ENCODE measurements around the gene MYO1G.

MYO1G gene

GRCh38 chr7:44918029-44918428 lies 60.8 kb downstream of the MYO1G start:
- DNase-seq: no peak
- Histone ChIP-seq H3K27me3 (ENCODE audit: insufficient read depth, low read length) (no peaks in the 10 kb centered on the region), H3K23ac (ENCODE audit: low read length) (no peak overlapping the region), H3K14ac (ENCODE audit: low read length) (no peak overlapping the region), H3K4ac (ENCODE audit: low read depth, low read length) (no peak overlapping the region), H4K91ac (ENCODE audit: low read depth, low read length) (no peak overlapping the region), H2AK5ac (ENCODE audit: low read length) (no peak overlapping the region), H3K36me3 (ENCODE audit: control insufficient read depth in 1 of 2, insufficient read depth in 2 of 2, low read length in 2 of 2) (no peaks in the 10 kb centered on the region), H3K4me2 (ENCODE audit: low read length) (no peak overlapping the region), H3K9me3 (ENCODE audit: insufficient read depth, low read depth, low read length) (peaks cover 2% of the 10 kb centered on the region), H3K79me2 (ENCODE audit: control insufficient read depth, insufficient read depth, low read length, poor library complexity) (no peaks in the 10 kb centered on the region), H4K8ac (ENCODE audit: low read depth, low read length) (no peak overlapping the region), H2AFZ (ENCODE audit: insufficient read depth, low read length, poor library complexity) (no peak overlapping the region), H3K27ac (ENCODE audit: low read depth, low read length) (no peak overlapping the region), H4K12ac (ENCODE audit: low read depth, low read length) (no peak overlapping the region), H2BK120ac (ENCODE audit: insufficient read depth, low read length, poor library complexity) (no peak overlapping the region), H3K4me3 (ENCODE audit: low read depth, low read length) (no peak overlapping the region), H3K79me1 (ENCODE audit: low read length) (no peaks in the 10 kb centered on the region), H3K4me1 (ENCODE audit: control insufficient read depth in 1 of 2, insufficient read depth in 2 of 2, low read length in 2 of 2) (no peaks in the 10 kb centered on the region), H2BK5ac (ENCODE audit: low read depth, low read length, poor library complexity) (no peak overlapping the region), H3K18ac (ENCODE audit: low read length) (no peak overlapping the region), H3K9ac (ENCODE audit: low read length) (no peak overlapping the region), H2BK12ac (ENCODE audit: low read length) (no peak overlapping the region)

GRCh38 chr7:44917465-44917864 lies 61.4 kb downstream of the MYO1G start:
- Histone ChIP-seq H3K4me1 (ENCODE audit: control insufficient read depth in 1 of 2, insufficient read depth in 2 of 2, low read length in 2 of 2) (no peaks in the 10 kb centered on the region), H2AK5ac (ENCODE audit: low read length) (no peak overlapping the region), H4K91ac (ENCODE audit: low read depth, low read length) (no peak overlapping the region), H4K12ac (ENCODE audit: low read depth, low read length) (no peak overlapping the region), H3K79me1 (ENCODE audit: low read length) (no peaks in the 10 kb centered on the region), H3K14ac (ENCODE audit: low read length) (no peak overlapping the region), H3K9ac (ENCODE audit: low read length) (no peak overlapping the region), H2BK5ac (ENCODE audit: low read depth, low read length, poor library complexity) (no peak overlapping the region), H3K18ac (ENCODE audit: low read length) (no peak overlapping the region), H3K79me2 (ENCODE audit: control insufficient read depth, insufficient read depth, low read length, poor library complexity) (no peaks in the 10 kb centered on the region), H3K27ac (ENCODE audit: low read depth, low read length) (no peak overlapping the region), H3K4ac (ENCODE audit: low read depth, low read length) (no peak overlapping the region), H2BK120ac (ENCODE audit: insufficient read depth, low read length, poor library complexity) (no peak overlapping the region), H3K23ac (ENCODE audit: low read length) (no peak overlapping the region), H2BK12ac (ENCODE audit: low read length) (no peak overlapping the region), H2AFZ (ENCODE audit: insufficient read depth, low read length, poor library complexity) (no peak overlapping the region), H3K4me2 (ENCODE audit: low read length) (no peak overlapping the region), H4K8ac (ENCODE audit: low read depth, low read length) (no peak overlapping the region), H3K36me3 (ENCODE audit: control insufficient read depth in 1 of 2, insufficient read depth in 2 of 2, low read length in 2 of 2) (no peaks in the 10 kb centered on the region), H3K27me3 (ENCODE audit: insufficient read depth, low read length) (no peaks in the 10 kb centered on the region), H3K4me3 (ENCODE audit: low read depth, low read length) (no peak overlapping the region), H3K9me3 (ENCODE audit: insufficient read depth, low read depth, low read length) (peaks cover 2% of the 10 kb centered on the region)
- no CpG with 5 or more reads among the region's 2 CpGs for WGBS (ENCODE audit: extremely low coverage, insufficient coverage, insufficient read length)
- no peak for DNase-seq

- H4K8ac ChIP-seq (ENCODE audit: low read depth, low read length): no peak overlapping the region
- no peak overlapping the region for H2BK5ac ChIP-seq (ENCODE audit: low read depth, low read length, poor library complexity)
- whole genome bisulfite sequencing (ENCODE audit: extremely low coverage, insufficient coverage, insufficient read length): no CpG with 5 or more reads among the region's 10 CpGs
- no peak overlapping the region for H4K91ac ChIP-seq (ENCODE audit: low read depth, low read length)
- no peak overlapping the region for H3K4ac ChIP-seq (ENCODE audit: low read depth, low read length)
- peaks cover 2% of the 10 kb centered on the region for H3K9me3 ChIP-seq (ENCODE audit: insufficient read depth, low read depth, low read length)
- no peak overlapping the region for H3K14ac ChIP-seq (ENCODE audit: low read length)
- H3K4me2 ChIP-seq (ENCODE audit: low read length): no peak overlapping the region
- H2AFZ ChIP-seq (ENCODE audit: insufficient read depth, low read length, poor library complexity): no peak overlapping the region
- no peak overlapping the region for H2BK12ac ChIP-seq (ENCODE audit: low read length)
- H3K9ac ChIP-seq (ENCODE audit: low read length): no peak overlapping the region
- H3K79me1 ChIP-seq (ENCODE audit: low read length): no peaks in the 10 kb centered on the region
- H3K27ac ChIP-seq (ENCODE audit: low read depth, low read length): no peak overlapping the region
- H4K12ac ChIP-seq (ENCODE audit: low read depth, low read length): no peak overlapping the region
- no peaks in the 10 kb centered on the region for H3K27me3 ChIP-seq (ENCODE audit: insufficient read depth, low read length)
- H3K4me1 ChIP-seq (ENCODE audit: control insufficient read depth in 1 of 2, insufficient read depth in 2 of 2, low read length in 2 of 2): no peaks in the 10 kb centered on the region
- H3K36me3 ChIP-seq (ENCODE audit: control insufficient read depth in 1 of 2, insufficient read depth in 2 of 2, low read length in 2 of 2): no peaks in the 10 kb centered on the region
- DNase-seq: no peak
- H3K23ac ChIP-seq (ENCODE audit: low read length): no peak overlapping the region
- no peak overlapping the region for H2BK120ac ChIP-seq (ENCODE audit: insufficient read depth, low read length, poor library complexity)
- no peak overlapping the region for H2AK5ac ChIP-seq (ENCODE audit: low read length)
- H3K79me2 ChIP-seq (ENCODE audit: control insufficient read depth, insufficient read depth, low read length, poor library complexity): no peaks in the 10 kb centered on the region
- no peak overlapping the region for H3K4me3 ChIP-seq (ENCODE audit: low read depth, low read length)
- no peak overlapping the region for H3K18ac ChIP-seq (ENCODE audit: low read length)
Measured at GRCh38 chr7:44914992-44915607, 63.7 kb downstream of the MYO1G start.

DNA sequence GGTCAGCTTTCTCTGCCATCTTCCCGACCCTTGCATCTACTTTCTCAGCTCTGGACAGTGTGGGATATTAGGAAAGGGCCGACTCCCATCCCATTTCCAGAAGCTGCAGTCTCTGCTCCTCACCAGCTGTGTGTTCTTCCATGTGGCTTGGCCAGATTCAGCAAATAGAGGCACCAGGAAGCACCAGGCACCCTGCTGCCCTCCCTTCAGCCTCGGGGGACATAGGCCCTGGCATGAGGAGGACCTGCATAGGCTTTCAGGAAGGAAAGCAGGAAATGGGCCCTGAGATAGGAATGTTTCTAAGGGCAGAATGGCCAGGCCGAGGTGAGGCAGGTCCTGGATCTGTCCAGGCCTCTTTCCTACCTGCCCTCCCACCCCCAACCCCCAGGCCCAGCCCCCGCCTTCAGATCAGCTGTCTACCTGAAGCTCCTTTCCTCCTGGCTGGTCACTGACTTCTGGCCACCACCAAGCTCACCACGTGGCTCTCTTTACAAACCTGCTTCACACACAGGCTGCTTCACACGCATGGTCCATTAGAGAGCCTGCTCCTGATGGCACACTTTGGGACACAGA lies 66.0 kb downstream of the MYO1G start:
- Histone ChIP-seq H2AFZ (ENCODE audit: insufficient read depth, low read length, poor library complexity) (no peak overlapping the region), H2BK12ac (ENCODE audit: low read length) (no peak overlapping the region), H3K18ac (ENCODE audit: low read length) (no peak overlapping the region), H3K4ac (ENCODE audit: low read depth, low read length) (no peak overlapping the region), H3K4me3 (ENCODE audit: low read depth, low read length) (no peak overlapping the region), H3K36me3 (ENCODE audit: control insufficient read depth in 1 of 2, insufficient read depth in 2 of 2, low read length in 2 of 2) (no peaks in the 10 kb centered on the region), H3K9me3 (ENCODE audit: insufficient read depth, low read depth, low read length) (no peaks in the 10 kb centered on the region), H4K8ac (ENCODE audit: low read depth, low read length) (no peak overlapping the region), H2BK120ac (ENCODE audit: insufficient read depth, low read length, poor library complexity) (no peak overlapping the region), H3K14ac (ENCODE audit: low read length) (no peak overlapping the region), H3K23ac (ENCODE audit: low read length) (no peak overlapping the region), H2BK5ac (ENCODE audit: low read depth, low read length, poor library complexity) (no peak overlapping the region), H3K4me1 (ENCODE audit: control insufficient read depth in 1 of 2, insufficient read depth in 2 of 2, low read length in 2 of 2) (no peaks in the 10 kb centered on the region), H3K27ac (ENCODE audit: low read depth, low read length) (no peak overlapping the region), H3K27me3 (ENCODE audit: insufficient read depth, low read length) (no peaks in the 10 kb centered on the region), H4K12ac (ENCODE audit: low read depth, low read length) (no peak overlapping the region), H3K9ac (ENCODE audit: low read length) (no peak overlapping the region), H3K4me2 (ENCODE audit: low read length) (no peak overlapping the region), H3K79me2 (ENCODE audit: control insufficient read depth, insufficient read depth, low read length, poor library complexity) (no peaks in the 10 kb centered on the region), H4K91ac (ENCODE audit: low read depth, low read length) (no peak overlapping the region), H3K79me1 (ENCODE audit: low read length) (no peaks in the 10 kb centered on the region), H2AK5ac (ENCODE audit: low read length) (no peak overlapping the region)
- WGBS (ENCODE audit: extremely low coverage, insufficient coverage, insufficient read length): no CpG with 5 or more reads among the region's 7 CpGs
- no peak for DNase-seq
